ENCODE results near the gene MEP1A.
"Not testable (repeated sequence)": the region's sequence is repeated elsewhere in the genome, so short reads cannot be mapped to it uniquely, and the experiment has no call there.

- TF ChIP-seq CTCF (IDR thresholded peaks at IDR 0.05); EZH2 (IDR thresholded peaks at IDR 0.05; ENCODE audit: borderline replicate concordance, insufficient read depth, low read depth, low read length, poor library complexity, severe bottlenecking): not testable (repeated sequence)
These were observed 58.4 kb downstream of the MEP1A start for GRCh38 chr6:46851576-46851975.
